ENCODE measurements around the gene SLC48A1.
A peak's percentile ranks its signal among the peaks of the same experiment; 100 is the strongest.

SLC48A1 gene

DNA sequence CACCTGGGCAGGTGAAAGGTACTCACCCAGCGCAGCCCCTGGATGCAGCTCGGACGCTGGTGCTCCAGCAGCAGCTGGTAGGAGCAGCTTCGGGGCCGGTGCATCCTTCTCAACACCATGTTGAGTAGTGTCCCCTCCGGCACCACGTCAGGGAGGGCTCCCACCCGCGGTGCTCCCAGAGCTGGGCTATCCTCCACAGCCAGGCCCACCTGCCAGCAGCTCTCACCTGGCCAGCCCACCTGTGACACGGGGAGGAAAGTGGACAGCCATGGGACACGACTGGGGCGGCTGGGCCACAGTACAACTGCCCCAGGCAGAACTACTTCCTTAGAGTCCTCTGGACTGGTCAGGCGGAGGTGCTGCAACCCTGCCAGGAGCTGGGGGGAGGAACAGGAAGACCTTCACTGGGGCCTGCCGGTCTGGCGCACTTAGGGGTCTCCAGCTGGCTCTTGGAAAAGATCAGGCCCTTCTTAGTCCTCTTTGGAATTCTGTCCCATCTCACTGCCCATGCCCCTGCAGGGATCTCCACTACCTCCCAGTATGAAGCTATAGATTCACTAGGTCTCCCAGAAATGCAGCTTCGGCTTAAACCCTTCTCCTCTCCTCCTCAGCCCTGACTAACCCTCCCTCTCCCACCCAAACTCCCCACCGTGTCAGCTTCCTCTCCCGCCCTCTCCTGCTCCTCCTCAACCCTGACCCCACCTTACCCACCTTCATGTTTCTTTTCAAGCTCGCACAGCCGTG lies 15.0 kb upstream of the SLC48A1 start:
- no peaks in the 10 kb centered on the region for H3K36me3 ChIP-seq (ENCODE audit: insufficient read depth, low read length)
- no peak for DNase-seq (ENCODE audit: low read depth, low spot score)
- no peak overlapping the region for H3K9ac ChIP-seq (ENCODE audit: insufficient read length)
- TF ChIP-seq EZH2 (IDR thresholded peaks at IDR 0.05) (no peak), FOXP2 (optimal IDR thresholded peaks at IDR 0.05; ENCODE audit: control extremely low read depth, extremely low read length, insufficient read depth) (no peak), POLR2AphosphoS5 (IDR thresholded peaks at IDR 0.05; ENCODE audit: borderline replicate concordance, low read depth, low read length) (no peak)
- no peaks in the 10 kb centered on the region for H3K9me3 ChIP-seq (ENCODE audit: low read depth, low read length)
- H3K27ac ChIP-seq, result no peak overlapping the region
- peak overlapping the region; percentile 89; the same call in 1 of the 2 replicates for H3K4me3 ChIP-seq

DNA sequence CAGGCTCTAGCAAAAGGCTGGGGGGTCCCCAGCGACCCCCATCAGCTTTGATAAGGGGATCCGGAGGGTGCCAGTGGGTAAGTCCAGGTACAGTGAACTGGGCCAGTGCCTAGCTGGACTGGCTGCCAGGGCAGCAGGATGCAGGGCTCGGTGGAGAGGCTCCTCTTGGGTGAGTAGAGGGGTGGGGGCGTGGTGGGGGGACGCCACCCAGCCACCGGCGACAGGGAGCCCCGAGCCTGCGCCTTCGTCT lies 14.5 kb upstream of the SLC48A1 start:
- H3K36me3 ChIP-seq (ENCODE audit: insufficient read depth, low read length), result no peaks in the 10 kb centered on the region
- DNase-seq (ENCODE audit: low read depth, low spot score), result no peak
- peak overlapping the region; percentile 78 for H3K9ac ChIP-seq (ENCODE audit: insufficient read length)
- no peak overlapping the region for H3K27ac ChIP-seq
- no peaks in the 10 kb centered on the region for H3K9me3 ChIP-seq (ENCODE audit: low read depth, low read length)
- TF ChIP-seq FOXP2 (optimal IDR thresholded peaks at IDR 0.05; ENCODE audit: control extremely low read depth, extremely low read length, insufficient read depth) (no peak), POLR2AphosphoS5 (IDR thresholded peaks at IDR 0.05; ENCODE audit: borderline replicate concordance, low read depth, low read length) (no peak), EZH2 (IDR thresholded peaks at IDR 0.05) (no peak)
- peak overlapping the region; percentile 89 for H3K4me3 ChIP-seq

DNA sequence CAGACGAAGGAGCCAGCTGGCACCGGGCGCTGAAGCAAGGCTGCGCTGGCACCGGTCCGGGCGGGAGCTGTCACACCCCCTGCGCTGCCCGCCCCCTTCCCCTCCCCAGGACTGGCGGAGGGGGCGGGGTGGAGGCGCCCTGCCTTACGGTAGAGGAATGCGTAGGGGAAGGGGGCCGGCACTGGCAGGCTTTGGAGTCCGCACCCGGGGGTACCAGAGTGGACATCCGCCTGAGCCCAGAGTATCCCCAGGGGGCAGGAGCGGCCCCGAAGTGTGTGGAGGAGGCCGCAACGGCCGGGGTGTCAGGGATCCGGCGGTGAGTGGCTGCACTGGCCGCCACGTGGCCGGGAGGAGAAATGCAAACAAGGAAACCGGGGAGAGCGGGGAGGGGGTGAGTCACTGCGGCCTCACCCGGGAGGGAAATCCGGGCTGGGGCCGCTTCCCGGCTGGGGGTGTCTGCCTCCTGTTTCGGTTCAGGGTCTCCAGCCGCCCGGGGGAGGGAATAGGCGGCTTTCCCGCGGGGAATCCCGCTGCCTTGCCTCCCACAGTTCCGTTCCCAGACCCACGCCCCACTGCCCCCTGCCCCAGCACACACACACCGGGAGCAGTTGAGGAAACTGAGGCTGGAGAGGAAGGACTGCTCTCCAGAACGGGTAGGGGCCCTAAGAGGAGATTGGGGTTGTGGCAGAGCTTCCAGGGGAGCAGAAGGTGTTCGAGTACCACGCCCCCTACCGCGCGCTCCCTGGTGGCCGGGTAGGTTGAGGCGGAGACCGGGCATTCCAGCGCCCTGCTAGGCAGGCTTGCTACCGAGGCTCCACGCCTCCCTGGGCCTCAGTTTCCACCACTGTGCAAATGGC lies 14.0 kb upstream of the SLC48A1 start, which contains the start of gene RAPGEF3:
TSS of gene RAPGEF3 (minus strand) at position 47 of the 857 bp plus-strand sequence. CDS start 324 bp downstream, outside the sequence.
- TF ChIP-seq EZH2 (IDR thresholded peaks at IDR 0.05) (no peak), POLR2AphosphoS5 (IDR thresholded peaks at IDR 0.05; ENCODE audit: borderline replicate concordance, low read depth, low read length) (no peak), FOXP2 (optimal IDR thresholded peaks at IDR 0.05; ENCODE audit: control extremely low read depth, extremely low read length, insufficient read depth) (no peak)
- H3K27ac ChIP-seq, result no peak within 1 kb of the TSS
- H3K9me3 ChIP-seq (ENCODE audit: low read depth, low read length), result no peaks in the 10 kb centered on the region

DNA sequence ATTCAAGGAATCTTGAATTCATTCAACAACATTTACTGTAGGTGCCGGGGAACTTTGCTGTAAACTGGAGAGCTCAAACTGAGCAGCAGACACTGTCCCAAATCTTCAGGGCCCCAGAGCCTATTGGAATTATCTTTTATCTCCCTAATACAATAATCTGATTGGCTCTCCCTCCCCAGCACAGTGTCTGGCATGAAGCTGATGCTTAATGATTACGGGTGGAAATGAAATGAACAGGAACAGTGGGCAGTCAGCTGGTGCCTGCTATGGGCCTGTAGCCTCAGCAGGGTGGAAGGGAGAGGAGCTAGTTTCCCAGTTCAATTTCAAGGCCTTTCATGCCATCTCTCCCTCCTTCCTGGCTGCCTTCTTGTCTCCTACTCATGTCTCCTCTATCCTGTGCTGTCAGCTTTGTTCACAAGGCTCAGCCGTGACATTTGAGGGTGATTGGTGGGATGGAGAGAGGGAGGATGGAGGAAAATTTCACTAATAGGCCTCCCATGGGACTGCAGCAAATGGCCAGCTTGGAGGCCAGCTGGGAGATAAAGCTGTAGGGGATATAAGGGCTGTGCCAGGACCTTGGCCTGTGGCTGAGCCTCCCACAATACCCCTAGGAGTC lies 10.1 kb upstream of the SLC48A1 start:
- no peaks in the 10 kb centered on the region for H3K36me3 ChIP-seq (ENCODE audit: insufficient read depth, low read length)
- H3K4me3 ChIP-seq, result no peak overlapping the region
- H3K27ac ChIP-seq, result no peak overlapping the region
- H3K9ac ChIP-seq (ENCODE audit: insufficient read length), result no peak overlapping the region
- TF ChIP-seq POLR2AphosphoS5 (IDR thresholded peaks at IDR 0.05; ENCODE audit: borderline replicate concordance, low read depth, low read length) (no peak), EZH2 (IDR thresholded peaks at IDR 0.05) (no peak), FOXP2 (optimal IDR thresholded peaks at IDR 0.05; ENCODE audit: control extremely low read depth, extremely low read length, insufficient read depth) (no peak)
- no peaks in the 10 kb centered on the region for H3K9me3 ChIP-seq (ENCODE audit: low read depth, low read length)
- DNase-seq (ENCODE audit: low read depth, low spot score), result no peak

More for the DNA sequence above, 14.0 kb upstream of the SLC48A1 start, which contains the start of gene RAPGEF3:
- peak within 1 kb of the TSS; percentile 89 for H3K4me3 ChIP-seq
- DNase-seq (ENCODE audit: low read depth, low spot score), result no peak
- H3K36me3 ChIP-seq (ENCODE audit: insufficient read depth, low read length), result no peaks in the 10 kb centered on the region
- H3K9ac ChIP-seq (ENCODE audit: insufficient read length), result peak within 1 kb of the TSS; percentile 78

DNA sequence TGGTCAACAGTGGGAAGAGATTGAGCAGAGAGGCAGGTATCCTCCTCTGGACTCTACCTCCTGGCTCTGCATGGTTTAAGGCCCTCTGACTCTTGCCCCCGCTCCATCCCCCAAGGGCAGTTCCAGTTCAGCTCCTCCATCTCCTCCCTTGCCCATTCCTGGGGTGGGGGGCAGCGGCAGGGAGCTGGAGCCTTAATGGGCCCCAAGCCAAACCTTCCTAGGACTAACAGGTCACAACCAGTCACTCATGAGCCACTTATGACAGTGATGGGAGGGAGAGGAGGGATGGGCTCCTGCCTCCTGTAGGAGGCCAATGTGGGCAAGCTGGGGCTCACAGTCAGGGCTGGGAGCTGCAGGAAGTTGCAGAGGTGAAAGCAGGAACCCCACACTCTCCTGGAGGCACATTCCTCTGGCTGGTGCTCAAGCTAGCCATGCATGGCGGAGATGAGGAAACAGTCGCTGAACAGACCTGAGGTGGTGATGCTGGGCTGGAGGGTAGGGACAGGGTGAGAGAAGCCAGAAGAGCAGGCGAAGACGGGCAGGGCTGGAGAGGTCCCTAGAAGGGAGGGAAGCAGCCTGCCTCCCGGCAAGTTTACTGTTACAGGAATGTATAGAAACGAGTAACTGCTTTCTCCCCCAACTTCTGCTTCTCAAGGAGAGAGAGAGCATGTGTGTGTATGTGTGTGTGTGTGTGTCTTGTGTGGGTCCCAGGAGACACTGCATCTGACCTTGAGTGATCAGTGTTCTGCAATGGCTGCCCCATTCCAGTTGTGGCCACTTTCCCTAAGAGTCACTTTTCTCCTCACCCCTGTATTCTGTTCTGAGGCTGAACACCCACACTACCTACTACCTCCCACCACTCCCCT lies 9.3 kb upstream of the SLC48A1 start:
- no peak for DNase-seq (ENCODE audit: low read depth, low spot score)

DNA sequence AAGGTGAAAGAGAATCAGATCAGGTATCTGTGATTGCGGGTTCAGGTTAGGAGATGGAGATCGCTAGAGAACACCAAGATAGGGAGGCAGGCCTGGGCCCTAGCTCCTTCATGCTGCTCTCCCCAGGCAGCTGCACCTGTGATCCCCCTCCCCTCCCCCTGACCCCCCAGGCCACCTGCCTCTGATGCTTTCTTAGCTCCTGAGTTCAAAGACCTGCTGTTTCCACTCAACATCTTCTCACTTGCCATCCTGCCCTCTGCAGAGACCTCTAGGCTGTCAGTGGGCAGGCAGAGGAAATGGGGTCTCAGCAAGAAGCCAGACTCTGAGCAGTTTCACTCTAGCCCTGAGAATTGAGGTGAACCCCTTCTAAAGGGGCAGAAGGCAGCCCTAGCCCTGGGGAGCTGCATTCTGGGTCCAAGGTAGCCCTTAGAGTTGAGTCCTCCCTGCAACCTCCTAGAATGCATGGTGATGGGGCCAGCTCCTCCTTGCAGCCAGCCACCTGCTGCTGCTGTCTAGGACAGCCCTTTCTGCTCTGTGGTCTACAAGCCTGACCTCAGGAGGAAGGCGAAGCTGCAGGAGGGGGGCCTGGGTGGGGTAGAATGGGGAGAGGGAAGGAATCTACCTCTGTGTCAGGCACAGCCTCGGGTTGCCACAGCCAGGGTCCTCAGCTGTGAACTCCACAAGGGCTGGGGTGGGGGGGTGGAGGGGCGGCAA lies 6.4 kb upstream of the SLC48A1 start:
- no peak overlapping the region for H3K9ac ChIP-seq (ENCODE audit: insufficient read length)
- no peaks in the 10 kb centered on the region for H3K9me3 ChIP-seq (ENCODE audit: low read depth, low read length)
- no peaks in the 10 kb centered on the region for H3K36me3 ChIP-seq (ENCODE audit: insufficient read depth, low read length)
- no peak overlapping the region for H3K27ac ChIP-seq
- TF ChIP-seq FOXP2 (optimal IDR thresholded peaks at IDR 0.05; ENCODE audit: control extremely low read depth, extremely low read length, insufficient read depth) (no peak), POLR2AphosphoS5 (IDR thresholded peaks at IDR 0.05; ENCODE audit: borderline replicate concordance, low read depth, low read length) (no peak), EZH2 (IDR thresholded peaks at IDR 0.05) (no peak)
- no peak for DNase-seq (ENCODE audit: low read depth, low spot score)
- H3K4me3 ChIP-seq, result no peak overlapping the region

More for the DNA sequence above, 9.3 kb upstream of the SLC48A1 start:
- TF ChIP-seq EZH2 (IDR thresholded peaks at IDR 0.05) (no peak), POLR2AphosphoS5 (IDR thresholded peaks at IDR 0.05; ENCODE audit: borderline replicate concordance, low read depth, low read length) (no peak), FOXP2 (optimal IDR thresholded peaks at IDR 0.05; ENCODE audit: control extremely low read depth, extremely low read length, insufficient read depth) (no peak)
- no peak overlapping the region for H3K4me3 ChIP-seq
- no peaks in the 10 kb centered on the region for H3K36me3 ChIP-seq (ENCODE audit: insufficient read depth, low read length)
- H3K27ac ChIP-seq, result no peak overlapping the region
- H3K9ac ChIP-seq (ENCODE audit: insufficient read length), result no peak overlapping the region
- no peaks in the 10 kb centered on the region for H3K9me3 ChIP-seq (ENCODE audit: low read depth, low read length)

DNA sequence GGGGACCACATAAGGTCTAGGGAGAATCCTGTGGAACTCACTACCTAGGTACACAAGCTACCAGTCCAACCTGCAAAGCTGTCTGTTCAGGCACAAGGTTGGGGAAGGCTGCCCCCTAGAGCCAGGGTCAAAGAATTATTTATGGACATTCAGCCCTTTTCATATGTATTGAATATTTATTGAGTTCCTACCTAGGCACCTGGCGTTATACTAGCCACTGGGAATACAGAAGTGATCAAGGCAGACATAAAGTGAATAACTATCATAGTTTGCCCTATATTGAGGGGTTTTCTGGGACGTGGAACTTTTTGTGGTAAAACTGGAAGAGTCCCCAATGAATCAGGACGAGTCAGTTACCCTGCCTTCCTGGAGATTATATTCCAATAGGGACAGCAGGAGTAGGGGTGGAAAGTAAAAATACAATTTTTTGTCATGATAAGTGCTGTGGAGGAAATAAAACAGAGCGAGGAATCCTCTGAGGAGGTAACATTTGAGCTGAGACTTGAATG lies 5.8 kb upstream of the SLC48A1 start:
- Histone ChIP-seq H3K36me3 (ENCODE audit: insufficient read depth, low read length) (no peaks in the 10 kb centered on the region), H3K4me3 (no peak overlapping the region), H3K27ac (no peak overlapping the region), H3K9me3 (ENCODE audit: low read depth, low read length) (no peaks in the 10 kb centered on the region), H3K9ac (ENCODE audit: insufficient read length) (no peak overlapping the region)
- DNase-seq (ENCODE audit: low read depth, low spot score), result no peak
- TF ChIP-seq FOXP2 (optimal IDR thresholded peaks at IDR 0.05; ENCODE audit: control extremely low read depth, extremely low read length, insufficient read depth) (no peak), EZH2 (IDR thresholded peaks at IDR 0.05) (no peak), POLR2AphosphoS5 (IDR thresholded peaks at IDR 0.05; ENCODE audit: borderline replicate concordance, low read depth, low read length) (no peak)
